WTC11 (cell line): Measurements from ENCODE around the gene KIAA1210. TPM values are rescaled to one million over a fixed set of nuclear protein-coding genes. Genes with fewer than 3 reads are reported as not detected.

Source experiments
- ATAC-seq: fragments of 200-7000 bp; cut with Tn5 transposase; 2 replicates; pipeline ENCODE4 v1.10.0; 2021; ENCODE audit warnings: mild to moderate bottlenecking, moderate library complexity
- CTCF ChIA-PET: fragments of 300-600 bp; sonication (Branson Sonifier 250); formaldehyde crosslinking; loops from one replicate; lab custom pipeline; 2021; ENCODE audit warnings: antibody characterized with exemption; lab: Charles Lee
- POLR2A ChIA-PET: fragments of 350-600 bp; sonication (Branson Sonifier 250); formaldehyde crosslinking; loops from one replicate; lab custom pipeline; 2021; ENCODE audit warnings: antibody characterized with exemption; lab: Charles Lee
- DNase-seq: peaks from one replicate; pipeline ENCODE4 v3.0.0; 2021; ENCODE audit warnings: low spot score
- H3K27ac Mint-ChIP-seq: 2 replicates; pipeline ENCODE4 v1.8.0; 2021; ENCODE audit warnings: mixed read lengths
- H3K27me3 Mint-ChIP-seq: 2 replicates; pipeline ENCODE4 v1.8.0; 2021; ENCODE audit warnings: low read depth, mild to moderate bottlenecking, moderate library complexity, mixed read lengths
- H3K36me3 Mint-ChIP-seq: 2 replicates; pipeline ENCODE4 v1.8.0; 2021; ENCODE audit warnings: mixed read lengths
- H3K4me1 Mint-ChIP-seq: 2 replicates; pipeline ENCODE4 v1.8.0; 2022; ENCODE audit warnings: mixed read lengths
- H3K4me3 Mint-ChIP-seq: 2 replicates; pipeline ENCODE4 v1.8.0; 2021; ENCODE audit warnings: mild to moderate bottlenecking, moderate library complexity, mixed read lengths
- H3K9me3 Mint-ChIP-seq: 2 replicates; pipeline ENCODE4 v1.8.0; 2021; ENCODE audit warnings: mixed read lengths
- AFF4 ChIP-seq: sonication (generic); formaldehyde crosslinking; IDR thresholded peaks from 2 replicates; pipeline ENCODE4 v1.8.1; 2023; ENCODE audit warnings: mild to moderate bottlenecking, missing genetic modification reagents, borderline replicate concordance
- ATF1 ChIP-seq: sonication (generic); formaldehyde crosslinking; IDR thresholded peaks from 2 replicates; pipeline ENCODE4 v1.8.1; 2023; ENCODE audit warnings: mild to moderate bottlenecking, moderate library complexity, missing genetic modification reagents
- ATF6 ChIP-seq: sonication (generic); formaldehyde crosslinking; IDR thresholded peaks from 2 replicates; pipeline ENCODE4 v1.8.1; 2023; ENCODE audit warnings: mild to moderate bottlenecking, missing genetic modification reagents
- CREM ChIP-seq: sonication (generic); formaldehyde crosslinking; IDR thresholded peaks from 2 replicates; pipeline ENCODE4 v1.8.1; 2022; ENCODE audit warnings: mild to moderate bottlenecking, missing genetic modification reagents, moderate library complexity
- CTCF ChIP-seq: fragments of 200-600 bp; IDR thresholded peaks from 2 replicates; pipeline ENCODE4 v1.8.0; 2022; ENCODE audit warnings: antibody characterized with exemption
- E2F1 ChIP-seq: sonication (generic); formaldehyde crosslinking; IDR thresholded peaks from 2 replicates; pipeline ENCODE4 v1.8.0; 2022; ENCODE audit warnings: mild to moderate bottlenecking, missing genetic modification reagents
- E2F5 ChIP-seq: sonication (generic); formaldehyde crosslinking; IDR thresholded peaks from 2 replicates; pipeline ENCODE4 v1.8.1; 2022; ENCODE audit warnings: mild to moderate bottlenecking, moderate library complexity, missing genetic modification reagents
- GTF2I ChIP-seq: fragments of 250-450 bp; sonication (Bioruptor Pico); conservative IDR thresholded peaks from 2 replicates; pipeline ENCODE4 v1.4.0; 2021; ENCODE audit warnings: mild to moderate bottlenecking
- JAZF1 ChIP-seq: fragments of 250-450 bp; sonication (Bioruptor Pico); IDR thresholded peaks from 2 replicates; pipeline ENCODE4 v1.9.0; 2021; ENCODE audit warnings: moderate library complexity, mild to moderate bottlenecking, inconsistent platforms
- MLX ChIP-seq: sonication (generic); formaldehyde crosslinking; IDR thresholded peaks from 2 replicates; pipeline ENCODE4 v1.8.1; 2023; ENCODE audit warnings: mild to moderate bottlenecking, missing genetic modification reagents, moderate library complexity
- MYBL2 ChIP-seq: sonication (generic); formaldehyde crosslinking; IDR thresholded peaks from 2 replicates; pipeline ENCODE4 v1.8.1; 2023; ENCODE audit warnings: mild to moderate bottlenecking, moderate library complexity, missing genetic modification reagents
- NFE2L1 ChIP-seq: sonication (generic); formaldehyde crosslinking; IDR thresholded peaks from 2 replicates; pipeline ENCODE4 v1.8.1; 2023; ENCODE audit warnings: missing genetic modification reagents
- RELA ChIP-seq: sonication (generic); formaldehyde crosslinking; IDR thresholded peaks from 2 replicates; pipeline ENCODE4 v1.8.1; 2022; ENCODE audit warnings: missing genetic modification reagents, mild to moderate bottlenecking, borderline replicate concordance
- TP53 ChIP-seq: sonication (generic); formaldehyde crosslinking; IDR thresholded peaks from 2 replicates; pipeline ENCODE4 v1.8.1; 2023; ENCODE audit warnings: mild to moderate bottlenecking, missing genetic modification reagents
- USF2 ChIP-seq: sonication (generic); formaldehyde crosslinking; IDR thresholded peaks from 2 replicates; pipeline ENCODE4 v1.8.1; 2023; ENCODE audit warnings: mild to moderate bottlenecking, missing genetic modification reagents, moderate library complexity
- ZBTB21 ChIP-seq: sonication (generic); formaldehyde crosslinking; IDR thresholded peaks from 2 replicates; pipeline ENCODE4 v1.8.1; 2023; ENCODE audit warnings: mild to moderate bottlenecking, missing genetic modification reagents, borderline replicate concordance
- ZBTB43 ChIP-seq: sonication (generic); formaldehyde crosslinking; IDR thresholded peaks from 2 replicates; pipeline ENCODE4 v1.8.1; 2023; ENCODE audit warnings: mild to moderate bottlenecking, missing genetic modification reagents
- total RNA-seq: library from RNA; stranded (reverse); gene quantifications from 3 replicates; pipeline ENCODE4 v1.2.3, GENCODE V29; 2021

KIAA1210 gene
- total RNA-seq, 1 experiment from 2014 or later, result not detected

GRCh38 chrX:119101168-119101567 is 26.4 kb downstream of the KIAA1210 start:
- Mint-ChIP-seq H3K9me3 (no peaks in the 10 kb centered on the region), H3K36me3 (no peaks in the 10 kb centered on the region), H3K4me1 (peaks cover 7% of the 10 kb centered on the region), H3K27me3 (no peaks in the 10 kb centered on the region; the same call in 1 of the 2 replicates)
- ChIA-PET POLR2A (no interaction called here), CTCF (interaction anchor here (0.7 kb wide), 1 partner anchor 18 kb away, joined by 3 read pairs; no protein-coding TSS in a partner anchor)
- ATAC-seq (no peak), DNase-seq (no peak)
- no peak for TF ChIP-seq MLX (CRISPR knock-in tag)
- TF ChIP-seq TP53, result no peak
- TF ChIP-seq E2F1 (CRISPR knock-in tag), result no peak
- TF ChIP-seq ZBTB43, result no peak
- TF ChIP-seq ATF6 (CRISPR knock-in tag), result no peak
- TF ChIP-seq E2F5 (CRISPR knock-in tag), result no peak
- no peak for TF ChIP-seq ATF1
- TF ChIP-seq JAZF1, result no peak
- no peak for TF ChIP-seq ZBTB21 (CRISPR knock-in tag)
- TF ChIP-seq NFE2L1, result no peak
- no peak for TF ChIP-seq MYBL2 (CRISPR knock-in tag)
- TF ChIP-seq GTF2I (CRISPR knock-in tag), result no peak
- TF ChIP-seq CREM, result no peak
- TF ChIP-seq AFF4 (CRISPR knock-in tag), result no peak
- no peak for TF ChIP-seq RELA (CRISPR knock-in tag)
- TF ChIP-seq CTCF, result no peak
- no peak for TF ChIP-seq USF2 (CRISPR knock-in tag)
- TF ChIP-seq, all 79 proteins: peak for 0
- Mint-ChIP-seq H3K27ac (no peak overlapping the region), H3K4me3 (no peak overlapping the region)
